Loucy (cell line): Measurements from ENCODE around the gene STARD13.

Source experiments
- H2AFZ ChIP-seq: fragments of 200-600 bp; sonication (generic); 2 replicates; pipeline ENCODE4 v1.6.0; 2016; ENCODE audit warnings: antibody characterized with exemption, mild to moderate bottlenecking, low read length, moderate library complexity
- H3F3A ChIP-seq: fragments of 200-600 bp; 2 replicates; pipeline ENCODE4 v1.6.0; 2016; ENCODE audit warnings: antibody characterized with exemption, low read depth, mild to moderate bottlenecking
- H3K27me3 ChIP-seq: fragments of 200-600 bp; sonication (generic); 2 replicates; pipeline ENCODE4 v1.6.1; 2014; ENCODE audit warnings: low read length, mild to moderate bottlenecking; ENCODE audit not compliant: insufficient read depth, poor library complexity, severe bottlenecking
- H3K36me3 ChIP-seq: fragments of 200-600 bp; sonication (generic); 2 replicates; pipeline ENCODE4 v1.6.1; 2016; ENCODE audit warnings: low read length; ENCODE audit not compliant: insufficient read depth
- H3K4me1 ChIP-seq: fragments of 200-600 bp; sonication (generic); 2 replicates; pipeline ENCODE4 v1.5.1; 2014; ENCODE audit warnings: low read length, mild to moderate bottlenecking; ENCODE audit not compliant: insufficient read depth, poor library complexity, severe bottlenecking
- H3K4me2 ChIP-seq: fragments of 200-600 bp; sonication (generic); 2 replicates; pipeline ENCODE4 v1.6.0; 2014; ENCODE audit warnings: antibody characterized with exemption, low read length, low read depth, mild to moderate bottlenecking; ENCODE audit not compliant: poor library complexity, severe bottlenecking
- H3K4me3 ChIP-seq: fragments of 200-600 bp; sonication (generic); 2 replicates; pipeline ENCODE4 v1.5.1; 2014; ENCODE audit warnings: low read length, mild to moderate bottlenecking, mixed read lengths; ENCODE audit not compliant: poor library complexity, severe bottlenecking
- H3K79me2 ChIP-seq: fragments of 200-600 bp; sonication (generic); 2 replicates; pipeline ENCODE4 v1.6.1; 2014; ENCODE audit warnings: low read length; ENCODE audit not compliant: insufficient read depth
- H3K9ac ChIP-seq: fragments of 200-600 bp; sonication (generic); 2 replicates; pipeline ENCODE4 v1.6.0; 2014; ENCODE audit warnings: mild to moderate bottlenecking, low read depth, low read length, moderate library complexity; ENCODE audit not compliant: poor library complexity, severe bottlenecking
- H3K9me2 ChIP-seq: fragments of 200-600 bp; sonication (generic); replicated peaks from 2 replicates; pipeline ENCODE4 v1.6.1; 2016; ENCODE audit warnings: low read depth, low read length, mixed read lengths
- H3K9me3 ChIP-seq: fragments of 200-600 bp; sonication (generic); 2 replicates; pipeline ENCODE4 v1.6.1; 2014; ENCODE audit warnings: mild to moderate bottlenecking, antibody characterized with exemption, low read length, low read depth; ENCODE audit not compliant: insufficient read depth
- H4K20me1 ChIP-seq: fragments of 200-600 bp; sonication (generic); 2 replicates; pipeline ENCODE4 v1.6.0; 2014; ENCODE audit warnings: antibody characterized with exemption, low read length, mild to moderate bottlenecking; ENCODE audit not compliant: insufficient read depth, poor library complexity, severe bottlenecking
- EZH2phosphoT487 ChIP-seq: fragments of 200-600 bp; IDR thresholded peaks from 2 replicates; pipeline ENCODE4 v1.6.1; 2018; ENCODE audit warnings: antibody characterized with exemption, mild to moderate bottlenecking, moderate library complexity, borderline replicate concordance
- TF ChIP-seq, protein P1 (sequence below): fragments of 200-600 bp; sonication (generic); conservative IDR thresholded peaks from 2 replicates; pipeline ENCODE4 v1.5.1; 2014; ENCODE audit warnings: mild to moderate bottlenecking, antibody characterized with exemption, low read length

Gene STARD13

GRCh38 chr13:33236021-33236420 lies 49.5 kb downstream of the STARD13 start:
- Histone ChIP-seq H3K9ac (no peak overlapping the region), H4K20me1 (no peaks in the 10 kb centered on the region), H3K9me3 (peaks cover 2% of the 10 kb centered on the region; the same call in 1 of the 2 replicates), H3K9me2 (no peaks in the 10 kb centered on the region; the same call in 1 of the 2 replicates), H3K27me3 (no peaks in the 10 kb centered on the region), H3K36me3 (no peaks in the 10 kb centered on the region), H3F3A (no peaks in the 10 kb centered on the region), H3K79me2 (no peaks in the 10 kb centered on the region), H3K4me3 (no peak overlapping the region), H2AFZ (no peak overlapping the region), H3K4me1 (no peaks in the 10 kb centered on the region), H3K4me2 (no peak overlapping the region)
- no peak for TF ChIP-seq EZH2phosphoT487
- TF ChIP-seq, protein P1, sequence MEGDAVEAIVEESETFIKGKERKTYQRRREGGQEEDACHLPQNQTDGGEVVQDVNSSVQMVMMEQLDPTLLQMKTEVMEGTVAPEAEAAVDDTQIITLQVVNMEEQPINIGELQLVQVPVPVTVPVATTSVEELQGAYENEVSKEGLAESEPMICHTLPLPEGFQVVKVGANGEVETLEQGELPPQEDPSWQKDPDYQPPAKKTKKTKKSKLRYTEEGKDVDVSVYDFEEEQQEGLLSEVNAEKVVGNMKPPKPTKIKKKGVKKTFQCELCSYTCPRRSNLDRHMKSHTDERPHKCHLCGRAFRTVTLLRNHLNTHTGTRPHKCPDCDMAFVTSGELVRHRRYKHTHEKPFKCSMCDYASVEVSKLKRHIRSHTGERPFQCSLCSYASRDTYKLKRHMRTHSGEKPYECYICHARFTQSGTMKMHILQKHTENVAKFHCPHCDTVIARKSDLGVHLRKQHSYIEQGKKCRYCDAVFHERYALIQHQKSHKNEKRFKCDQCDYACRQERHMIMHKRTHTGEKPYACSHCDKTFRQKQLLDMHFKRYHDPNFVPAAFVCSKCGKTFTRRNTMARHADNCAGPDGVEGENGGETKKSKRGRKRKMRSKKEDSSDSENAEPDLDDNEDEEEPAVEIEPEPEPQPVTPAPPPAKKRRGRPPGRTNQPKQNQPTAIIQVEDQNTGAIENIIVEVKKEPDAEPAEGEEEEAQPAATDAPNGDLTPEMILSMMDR, result no peak

DNA sequence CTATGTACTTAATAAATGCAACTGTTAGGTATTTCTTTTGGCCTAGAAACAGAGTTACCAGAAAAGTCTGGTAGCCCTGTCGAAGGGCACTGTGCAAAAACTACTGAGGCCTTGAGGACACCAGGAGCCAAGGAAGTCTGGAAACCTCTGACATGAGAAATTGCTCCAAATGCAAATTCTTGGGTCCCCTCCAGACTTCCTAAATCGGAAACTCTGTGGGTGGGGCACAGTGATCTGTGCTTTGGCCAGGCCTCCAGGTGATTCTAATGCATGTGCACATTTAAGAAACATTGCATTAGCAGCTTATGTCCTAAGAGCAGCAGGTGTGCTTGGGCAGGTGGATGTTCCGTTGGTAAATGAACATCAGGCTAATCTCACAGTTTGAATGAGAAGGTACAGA lies 50.0 kb downstream of the STARD13 start:
- H2AFZ ChIP-seq, result no peak overlapping the region
- H3K27me3 ChIP-seq, result no peaks in the 10 kb centered on the region
- H3K4me3 ChIP-seq, result no peak overlapping the region
- H3F3A ChIP-seq, result no peaks in the 10 kb centered on the region
- no peaks in the 10 kb centered on the region for H4K20me1 ChIP-seq
- no peak overlapping the region for H3K4me2 ChIP-seq
- no peak overlapping the region for H3K9ac ChIP-seq
- no peaks in the 10 kb centered on the region for H3K79me2 ChIP-seq
- no peaks in the 10 kb centered on the region for H3K4me1 ChIP-seq
- peaks cover 2% of the 10 kb centered on the region; the same call in 1 of the 2 replicates for H3K9me3 ChIP-seq
- H3K36me3 ChIP-seq, result no peaks in the 10 kb centered on the region
- no peaks in the 10 kb centered on the region; the same call in 1 of the 2 replicates for H3K9me2 ChIP-seq
- TF ChIP-seq EZH2phosphoT487, result no peak
- TF ChIP-seq, protein P1, result no peak

DNA sequence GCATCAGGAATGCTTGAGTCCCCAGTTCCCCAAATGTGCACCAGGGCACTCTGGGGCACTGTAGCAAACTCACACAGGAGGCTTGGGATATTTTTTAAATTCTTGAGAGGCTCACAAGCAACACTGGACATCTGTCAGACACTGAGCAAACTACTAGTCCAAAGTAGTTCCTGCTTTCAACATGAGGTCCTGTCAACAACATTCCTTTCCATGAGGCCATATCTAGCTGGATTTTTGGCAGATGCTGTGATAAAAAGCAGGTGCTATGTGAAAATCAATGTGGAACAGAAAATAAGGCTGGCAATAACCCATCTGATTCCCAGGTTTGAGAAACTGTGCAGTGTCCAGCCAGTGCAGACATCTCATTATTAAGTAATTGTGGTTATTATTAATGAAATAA lies 50.5 kb downstream of the STARD13 start:
- H3K9me3 ChIP-seq, result peaks cover 2% of the 10 kb centered on the region; the same call in 1 of the 2 replicates
- H3F3A ChIP-seq, result no peaks in the 10 kb centered on the region
- H2AFZ ChIP-seq, result no peak overlapping the region
- no peaks in the 10 kb centered on the region for H4K20me1 ChIP-seq
- H3K79me2 ChIP-seq, result no peaks in the 10 kb centered on the region
- no peak overlapping the region for H3K4me2 ChIP-seq
- H3K4me3 ChIP-seq, result no peak overlapping the region
- no peaks in the 10 kb centered on the region for H3K4me1 ChIP-seq
- no peaks in the 10 kb centered on the region for H3K27me3 ChIP-seq
- H3K36me3 ChIP-seq, result no peaks in the 10 kb centered on the region
- no peaks in the 10 kb centered on the region; the same call in 1 of the 2 replicates for H3K9me2 ChIP-seq
- no peak overlapping the region for H3K9ac ChIP-seq
- no peak for TF ChIP-seq EZH2phosphoT487
- TF ChIP-seq, protein P1, result no peak
